ENCODE measurements around the gene DCC.

- no peak for TF ChIP-seq CTCF (IDR thresholded peaks at IDR 0.05)
- TF ChIP-seq POLR2A (IDR thresholded peaks at IDR 0.05): no peak
These were observed 375.4 kb downstream of the DCC start for GRCh38 chr18:52715421-52715820.

All from thyroid gland (tissue), 4 donors.